HG03103 (cell line): Measurements from ENCODE around the gene FAM20A.

ENCODE experiments used
- ATAC-seq: cut with Tn5 transposase; IDR thresholded peaks from one replicate; pipeline ENCODE4 v1.9.1; 2021; ENCODE audit warnings: low read depth; ENCODE audit not compliant: unreplicated experiment

Gene FAM20A

DNA sequence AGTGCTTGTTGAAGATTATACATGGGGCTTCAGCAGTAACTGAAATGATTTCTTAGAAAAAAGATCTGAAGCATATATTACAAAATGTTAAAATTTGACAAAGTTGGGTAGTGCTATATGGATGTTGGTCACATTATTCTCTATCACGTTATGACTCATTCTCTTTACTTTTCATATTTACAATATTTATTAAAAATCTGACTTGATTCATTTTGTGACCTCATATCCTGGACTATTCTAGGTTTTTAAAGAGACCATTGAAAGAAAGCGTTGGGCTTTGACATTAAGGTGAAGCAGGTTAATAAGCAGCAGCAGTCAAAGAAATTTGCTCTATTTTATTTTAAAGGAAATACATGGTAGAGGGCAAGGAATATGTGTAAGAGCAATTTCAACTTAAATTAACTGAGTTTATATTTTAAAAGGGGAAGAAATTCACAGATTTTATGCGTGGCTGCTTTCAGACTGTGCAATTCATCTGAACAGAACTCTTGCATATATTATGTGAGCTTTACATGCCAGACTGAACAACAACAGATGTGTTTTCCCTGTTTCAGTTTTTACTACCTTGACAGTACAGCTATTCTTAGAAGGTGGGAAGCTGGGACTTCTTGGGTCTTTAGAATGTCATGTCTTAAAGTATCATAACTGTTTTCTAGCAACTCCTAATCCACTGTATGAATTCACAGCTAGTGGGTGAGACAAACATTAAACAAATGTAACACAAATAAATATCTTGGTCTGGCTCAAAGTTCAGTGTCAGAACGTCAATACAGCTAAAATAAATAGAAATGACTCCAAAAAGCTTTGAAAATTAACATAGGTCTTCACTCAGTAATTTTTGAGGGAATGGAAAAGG is 10.4 kb upstream of the FAM20A start:
- ATAC-seq, result no peak

DNA sequence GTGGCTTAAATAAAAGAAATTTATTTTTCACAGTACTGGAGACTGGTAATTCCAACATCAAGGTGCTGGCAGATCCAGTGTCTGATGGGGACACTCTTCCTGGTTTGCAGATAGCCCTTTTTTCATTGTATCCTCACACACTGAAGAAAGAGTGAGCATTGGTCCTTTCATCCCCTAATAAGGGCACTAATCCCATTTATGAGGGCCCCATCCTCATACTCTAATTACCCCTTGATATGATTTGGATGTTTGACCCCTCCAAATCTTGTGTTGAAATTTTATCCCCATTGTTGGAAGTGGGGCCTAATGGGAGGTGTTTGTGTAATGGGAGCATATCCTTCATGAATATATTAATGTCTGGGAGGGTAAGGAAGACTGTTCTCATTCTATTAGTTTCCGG is 9.4 kb upstream of the FAM20A start:
- no peak for ATAC-seq

DNA sequence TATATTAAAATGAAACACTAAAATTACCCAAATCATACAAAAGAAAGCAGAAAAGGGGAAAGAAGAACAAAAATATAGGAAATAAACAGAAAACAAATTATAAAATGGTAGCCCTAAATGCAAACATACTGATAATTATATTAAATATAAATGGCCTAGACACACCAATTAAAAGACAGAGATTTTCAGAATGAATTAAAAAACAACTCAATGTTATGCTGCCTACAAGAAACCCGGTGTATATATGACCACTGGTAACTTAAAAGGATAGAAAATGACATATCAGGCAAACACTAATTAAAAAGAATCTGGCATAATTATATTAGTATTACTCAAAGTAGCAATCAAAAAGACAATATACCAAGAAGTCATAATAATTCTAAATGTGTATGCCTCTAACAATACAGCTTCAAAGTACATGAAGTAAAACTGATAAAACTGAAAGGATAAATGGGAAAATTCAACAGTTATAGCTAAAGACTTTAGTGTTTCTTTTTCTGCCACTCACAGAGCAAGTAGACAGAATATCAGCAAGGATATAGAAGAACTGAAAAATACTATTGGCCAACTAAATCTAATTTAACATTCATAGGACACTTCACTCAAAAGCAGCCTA is 7.5 kb upstream of the FAM20A start:
- ATAC-seq, result no peak

DNA sequence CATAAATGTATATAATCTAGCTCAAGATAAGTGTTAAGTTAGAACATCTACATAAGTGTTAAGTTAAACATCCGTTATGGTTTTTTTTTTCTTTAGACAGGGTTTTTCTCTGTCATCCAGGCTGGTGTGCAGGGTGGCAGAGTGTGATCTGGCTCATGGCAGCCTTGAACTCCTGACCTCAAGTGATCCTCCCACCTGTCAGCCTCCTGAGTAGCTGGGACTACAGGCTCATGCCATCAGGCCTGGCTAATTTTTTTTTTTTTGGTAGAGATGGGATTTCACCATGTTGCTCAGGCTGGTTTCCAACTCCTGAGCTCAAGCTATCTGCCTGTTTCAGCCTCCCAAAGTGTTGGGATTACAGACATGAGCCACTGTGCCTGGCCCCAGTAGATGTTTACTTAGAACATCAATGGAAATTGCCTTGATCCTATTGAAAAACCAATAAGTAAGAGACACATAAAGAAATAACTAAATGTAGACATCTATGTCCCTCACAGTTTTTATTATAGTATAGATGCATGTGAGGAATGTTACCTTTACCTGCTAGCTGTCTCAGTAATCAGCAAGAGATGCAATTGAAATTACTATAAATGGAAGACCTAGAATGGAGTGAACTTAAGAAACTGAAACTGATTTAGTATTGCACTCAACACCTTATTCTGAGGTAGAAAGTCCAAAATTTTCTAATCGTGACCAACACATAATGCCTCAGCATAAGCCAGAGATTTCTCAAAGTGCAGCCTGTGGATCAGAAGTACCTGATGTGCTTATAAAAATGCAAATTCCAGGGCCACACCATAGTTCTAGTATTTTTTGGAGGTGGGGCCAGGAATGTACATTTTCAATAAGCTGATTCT is 5.5 kb upstream of the FAM20A start:
- no peak for ATAC-seq

DNA sequence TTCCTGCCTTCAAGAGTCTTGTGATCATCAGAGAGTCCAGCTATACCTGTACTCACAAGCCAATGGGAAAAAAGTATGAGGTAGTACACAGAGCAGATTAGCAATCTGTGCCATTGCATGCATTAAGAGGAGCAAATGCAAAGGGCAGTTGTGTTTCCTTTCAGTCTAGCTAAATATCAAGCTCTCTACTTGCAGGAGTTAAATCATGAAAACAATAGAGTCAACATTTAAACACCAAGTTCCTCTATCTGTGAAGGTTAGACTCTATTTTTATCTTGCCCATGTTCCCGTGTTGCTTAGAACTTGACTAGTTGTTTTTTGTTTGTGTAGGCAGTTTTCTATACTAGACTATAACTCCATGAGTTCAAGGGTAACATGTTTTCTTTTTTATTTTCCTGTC is 4.7 kb upstream of the FAM20A start:
- no peak for ATAC-seq

DNA sequence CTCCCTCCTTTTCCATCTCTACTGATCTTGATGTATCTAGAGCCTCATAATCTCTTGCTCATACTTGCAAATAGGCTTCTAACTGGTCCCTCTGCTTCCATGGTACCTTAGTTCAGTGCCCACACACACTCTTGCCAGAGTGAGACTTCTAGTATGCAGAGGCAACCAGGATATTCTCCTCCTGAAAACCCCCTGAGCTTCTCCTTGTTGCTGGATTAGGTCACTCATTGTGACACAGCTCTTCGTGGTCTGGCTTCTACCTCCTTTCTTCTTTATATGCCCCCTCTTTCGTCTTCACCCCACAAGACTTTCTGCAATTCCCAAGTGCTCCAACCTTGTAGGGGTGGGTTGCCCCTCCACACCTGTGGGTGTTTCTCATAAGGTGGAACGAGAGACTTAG is 2.5 kb upstream of the FAM20A start:
- no peak for ATAC-seq

DNA sequence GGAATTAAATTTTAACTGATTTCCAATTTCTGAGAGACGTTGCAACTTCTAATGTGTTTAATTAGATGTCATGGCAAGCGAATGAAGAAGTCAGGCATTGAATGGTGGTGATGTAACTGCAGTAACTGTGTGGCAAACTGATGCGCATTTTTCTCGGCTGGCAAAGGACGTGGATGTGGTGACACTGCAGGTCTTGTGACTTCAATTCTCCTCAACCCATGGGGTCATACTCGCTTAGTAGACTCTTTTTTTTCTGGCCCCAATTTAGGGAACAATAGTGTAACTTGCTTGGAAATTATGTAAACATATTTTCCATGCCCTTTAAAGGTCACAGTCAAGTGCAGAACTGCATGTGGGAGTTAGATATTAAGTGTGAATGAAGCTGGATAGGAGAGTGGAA is 1.9 kb upstream of the FAM20A start:
- no peak for ATAC-seq

DNA sequence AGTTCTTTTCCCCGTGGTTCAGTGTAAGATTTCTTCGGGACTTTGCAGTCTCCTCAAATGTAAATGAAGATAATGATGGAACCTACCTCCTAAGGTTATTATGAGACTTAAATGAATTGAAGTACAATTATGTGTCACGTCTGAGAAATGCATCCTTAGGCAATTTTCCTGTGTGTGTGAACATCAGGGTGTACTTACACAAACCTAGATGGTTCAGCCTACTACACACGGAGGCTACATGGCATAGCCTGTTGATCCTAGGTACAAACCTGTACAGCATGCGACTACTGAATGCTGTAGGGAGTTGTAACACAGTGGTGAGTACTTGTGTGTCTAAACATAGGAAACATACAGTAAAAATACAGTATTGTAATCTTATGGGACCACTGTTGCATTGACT is 1.1 kb upstream of the FAM20A start:
- ATAC-seq, result no peak

DNA sequence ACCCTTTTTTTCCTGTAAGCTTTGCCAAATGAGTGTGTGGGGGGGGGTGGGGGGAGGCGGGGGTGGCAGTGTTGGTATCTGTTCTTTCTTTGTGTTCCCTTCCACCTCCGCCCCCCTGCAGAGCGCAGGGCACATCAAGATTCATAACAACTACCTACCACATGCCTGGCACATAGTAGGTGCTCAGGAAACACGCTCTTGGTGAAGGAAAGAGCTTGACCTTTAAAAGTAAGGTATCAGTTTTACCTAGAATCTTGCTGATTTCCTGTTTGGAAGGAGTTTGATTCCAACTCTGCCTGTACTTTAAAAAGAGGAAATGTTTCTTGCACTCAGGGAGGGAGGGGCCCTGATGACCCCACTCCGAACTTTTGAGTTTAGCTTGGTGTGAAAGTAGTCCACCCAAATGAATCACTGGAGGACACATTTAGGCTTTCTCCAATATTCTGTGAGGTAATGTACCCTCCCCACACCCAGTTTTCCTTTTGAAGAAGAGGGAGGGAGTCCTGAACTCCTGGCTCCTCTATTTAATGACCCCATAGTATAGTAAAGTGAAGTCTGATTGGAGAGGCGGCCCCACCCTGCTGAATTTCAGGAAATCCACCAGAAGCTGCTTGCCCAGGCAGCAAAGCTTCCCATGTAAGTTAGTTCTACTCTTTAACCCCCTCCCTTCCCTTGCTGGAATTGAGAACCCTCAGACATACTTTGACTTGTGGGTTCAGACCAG is 560 bp upstream of the FAM20A start:
- ATAC-seq, result no peak

DNA sequence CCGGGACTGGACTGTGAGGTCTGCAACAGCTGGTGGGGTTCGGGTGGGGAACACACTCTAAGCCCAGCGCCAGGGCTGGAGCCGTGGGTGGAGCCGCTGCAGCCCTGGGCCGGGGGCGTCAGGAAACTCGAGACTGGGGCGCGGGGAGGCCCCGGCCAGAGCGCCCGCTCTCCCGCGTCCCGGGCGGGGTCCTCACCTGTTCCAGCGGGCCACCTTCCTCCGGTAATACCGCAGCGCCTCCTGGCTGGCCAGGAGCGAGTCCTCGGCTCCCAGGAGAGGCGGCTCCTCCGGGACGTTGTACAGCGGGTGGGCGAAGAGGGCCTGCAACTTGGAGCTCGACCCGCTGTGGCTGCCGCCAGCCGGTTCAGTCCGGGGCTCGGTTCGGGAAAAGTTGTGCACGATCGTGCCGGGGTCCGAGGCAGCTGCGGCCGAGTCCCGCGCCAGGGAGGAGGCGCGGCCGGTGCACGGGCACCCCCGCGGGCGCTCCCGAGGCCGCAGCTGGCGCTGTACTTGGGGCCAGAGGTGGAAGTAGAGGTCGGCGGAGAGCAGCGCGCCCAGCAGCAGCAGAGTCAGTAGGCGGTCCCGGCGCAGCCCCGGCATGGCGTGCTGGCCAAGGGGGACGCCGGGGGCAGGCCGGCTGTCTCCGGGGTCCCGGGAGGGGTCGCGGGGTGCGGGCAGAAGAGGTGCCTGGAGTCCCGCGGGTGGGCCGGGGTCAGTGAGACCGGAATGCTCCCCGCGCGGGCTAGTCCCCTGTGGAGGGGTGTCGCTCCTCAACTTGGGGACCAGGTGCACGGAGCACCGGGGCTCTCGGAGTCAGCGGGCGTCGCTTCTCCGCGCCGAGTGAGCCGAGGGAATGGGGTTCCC is 868 bp downstream of the FAM20A start:
- ATAC-seq, result no peak

DNA sequence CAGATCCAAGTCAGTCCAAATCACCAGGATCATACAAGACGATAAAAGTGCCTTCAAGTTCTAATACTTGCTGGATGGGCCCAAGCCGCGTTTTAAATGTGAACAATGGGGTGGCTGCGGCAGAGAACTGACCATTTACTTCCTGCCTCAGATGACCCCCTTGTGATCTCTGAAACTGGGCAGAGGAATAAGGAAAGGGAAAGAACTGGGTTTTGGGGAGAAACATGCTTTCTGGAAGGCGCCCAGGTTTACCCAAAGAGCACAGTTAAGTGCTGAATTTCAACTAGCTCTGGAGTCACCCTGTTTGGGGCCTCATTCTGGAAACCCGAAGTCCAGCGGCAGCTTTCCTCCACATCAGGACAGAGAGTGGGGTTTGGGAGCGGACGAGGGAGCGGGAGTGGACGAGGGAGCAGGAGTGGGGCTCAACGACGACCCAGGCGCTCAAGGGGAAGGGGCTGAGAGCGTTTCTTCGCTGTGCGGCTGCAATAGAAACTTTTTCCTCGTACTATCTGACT is 1.6 kb downstream of the FAM20A start:
- ATAC-seq, result no peak

DNA sequence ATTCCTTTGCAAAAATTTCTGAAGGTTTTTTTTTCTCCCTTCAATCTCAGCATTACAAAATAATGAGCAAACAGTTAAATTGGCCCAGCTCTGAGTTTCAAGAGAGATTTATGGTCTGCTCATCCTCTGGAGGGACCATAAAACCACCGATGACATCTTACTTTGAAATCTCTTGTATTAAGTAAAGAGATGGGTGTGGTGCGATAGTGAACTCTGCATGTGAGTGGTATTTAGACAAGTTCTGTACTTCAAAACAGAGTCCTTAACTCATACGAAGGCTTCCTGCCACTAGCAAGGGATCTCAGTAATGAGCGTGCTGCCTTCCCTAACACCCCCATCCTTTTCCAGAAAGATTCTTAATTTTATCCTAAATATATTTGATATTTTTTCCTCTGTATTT is 2.1 kb downstream of the FAM20A start:
- no peak for ATAC-seq

DNA sequence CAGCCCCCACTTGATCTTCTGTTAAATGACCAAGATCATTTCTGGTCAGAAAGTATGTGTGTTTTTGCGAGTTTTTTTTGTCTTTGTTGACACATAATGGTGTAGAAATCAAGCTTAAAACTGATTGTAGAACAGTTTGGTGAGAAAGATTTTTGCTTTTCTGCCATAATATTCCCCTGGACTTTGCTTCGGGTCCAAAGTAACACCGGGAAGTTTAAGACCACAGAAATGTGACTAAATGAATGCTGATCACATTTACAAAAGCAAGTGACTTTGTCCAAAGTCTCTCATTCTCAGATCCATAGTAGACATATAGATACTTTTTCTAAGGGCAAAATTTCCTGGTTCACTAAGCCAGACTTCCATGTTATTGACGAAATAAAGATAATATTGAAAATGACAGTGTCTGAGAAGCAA is 2.6 kb downstream of the FAM20A start:
- ATAC-seq, result no peak

DNA sequence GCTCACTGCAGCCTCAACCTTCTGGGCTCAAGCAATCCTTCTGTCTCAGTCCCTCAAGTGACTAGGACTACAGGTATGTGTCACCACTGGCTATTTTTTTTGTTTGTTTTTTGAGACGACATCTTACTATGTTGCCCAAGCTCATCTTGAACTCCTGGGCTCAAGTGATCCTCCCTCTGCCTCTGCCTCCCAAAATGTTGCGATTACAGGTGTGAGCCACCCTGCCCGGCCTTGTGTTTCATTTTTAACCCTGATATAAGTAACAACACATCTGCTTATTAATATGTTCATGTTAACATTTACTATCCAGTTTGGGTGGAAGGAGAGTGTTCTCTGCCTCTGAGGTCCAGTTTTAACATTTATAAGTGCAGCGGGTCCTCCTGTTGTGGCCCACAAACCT is 3.1 kb downstream of the FAM20A start:
- no peak for ATAC-seq

DNA sequence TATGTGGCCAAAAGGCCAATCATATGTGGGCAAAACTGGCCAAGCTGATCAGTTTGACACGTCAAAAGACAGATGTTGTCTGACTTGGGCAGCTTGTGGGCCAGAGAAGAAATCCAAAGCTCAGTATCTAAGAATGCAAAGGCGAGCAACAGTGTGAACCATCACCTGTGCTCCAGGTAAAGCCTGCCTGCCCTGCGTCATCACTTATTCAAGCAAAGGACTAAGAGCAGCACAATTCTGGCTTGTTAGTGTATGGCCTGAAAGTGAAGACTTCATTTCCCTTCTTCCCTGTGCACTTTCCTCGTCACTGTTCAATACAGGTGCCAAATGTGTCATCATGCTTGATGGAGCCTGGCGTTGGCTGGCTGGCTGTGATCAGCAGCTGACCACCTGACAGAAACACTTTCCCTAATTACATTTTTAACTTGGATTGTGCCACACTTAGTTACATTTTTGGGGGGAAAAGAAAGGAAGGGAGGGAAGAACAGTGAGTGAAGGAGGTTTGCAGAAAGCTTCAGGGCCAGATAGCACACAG is 4.7 kb downstream of the FAM20A start:
- no peak for ATAC-seq

DNA sequence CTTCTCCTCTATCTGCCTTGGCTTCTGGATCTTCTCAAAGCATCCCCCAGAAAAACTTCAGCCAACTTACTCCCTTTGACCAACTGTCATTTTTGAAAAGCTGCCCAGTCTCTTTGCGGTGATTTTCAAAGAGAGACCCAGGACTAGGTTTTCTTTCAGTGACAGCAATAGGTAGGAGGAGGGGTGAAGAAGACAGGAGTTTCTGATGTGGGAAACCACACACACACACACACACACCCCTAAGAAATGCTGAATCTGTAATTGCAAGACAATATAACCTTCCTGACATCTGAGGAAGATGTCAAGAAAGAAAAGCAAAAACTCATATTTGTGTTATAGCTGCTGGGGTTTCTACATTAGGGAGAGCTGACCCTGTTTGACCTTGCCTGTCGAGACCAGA is 5.2 kb downstream of the FAM20A start:
- ATAC-seq, result no peak

DNA sequence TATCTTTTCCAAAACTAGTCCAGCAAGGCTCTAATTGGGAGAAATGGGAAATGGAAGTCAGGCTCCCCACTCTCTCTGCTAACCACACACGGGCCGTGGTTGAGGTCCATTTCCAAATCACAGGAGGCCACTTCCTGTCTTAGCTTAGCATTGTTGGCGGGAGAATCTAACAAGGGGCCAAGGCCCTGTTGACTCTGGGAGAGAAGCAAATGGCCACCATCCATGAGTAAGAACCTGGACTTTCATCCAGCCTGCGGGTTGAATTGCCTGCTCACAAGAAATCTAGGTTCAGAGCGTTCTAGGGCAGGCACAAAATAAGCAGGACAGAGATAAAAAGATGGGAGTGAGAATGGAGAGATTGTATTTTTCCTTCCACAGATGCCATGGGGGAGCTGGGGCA is 5.7 kb downstream of the FAM20A start:
- no peak for ATAC-seq

DNA sequence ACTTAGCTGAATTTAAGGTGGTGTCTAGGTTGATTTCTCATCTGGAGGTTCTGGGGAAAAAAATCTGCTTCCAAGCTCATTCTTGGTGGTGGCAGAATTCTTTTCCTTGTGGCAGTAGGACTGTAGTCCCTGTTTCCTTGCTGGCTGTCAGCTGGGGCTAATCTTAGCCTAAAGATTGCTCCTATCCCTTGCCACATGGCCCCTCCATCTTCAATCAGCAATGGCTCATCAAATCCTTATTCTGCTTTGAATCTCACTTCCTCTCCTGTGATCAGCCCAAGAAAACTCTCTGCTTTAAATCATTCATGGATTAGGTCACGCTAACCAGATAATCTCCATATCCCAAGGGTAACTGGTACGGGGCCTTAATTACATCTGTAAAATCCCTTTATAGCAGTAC is 6.6 kb downstream of the FAM20A start:
- no peak for ATAC-seq
